ENCODE data around the gene PHF20. TPM values are rescaled to one million over a fixed set of nuclear protein-coding genes. Genes with fewer than 3 reads are reported as not detected.

PHF20 gene
- total and polyA plus RNA-seq, 2 of the 8 experiments (the other 6 are each of a cell fraction or from before 2014, with no cell fraction given): 25.6 to 70.1 TPM

DNA sequence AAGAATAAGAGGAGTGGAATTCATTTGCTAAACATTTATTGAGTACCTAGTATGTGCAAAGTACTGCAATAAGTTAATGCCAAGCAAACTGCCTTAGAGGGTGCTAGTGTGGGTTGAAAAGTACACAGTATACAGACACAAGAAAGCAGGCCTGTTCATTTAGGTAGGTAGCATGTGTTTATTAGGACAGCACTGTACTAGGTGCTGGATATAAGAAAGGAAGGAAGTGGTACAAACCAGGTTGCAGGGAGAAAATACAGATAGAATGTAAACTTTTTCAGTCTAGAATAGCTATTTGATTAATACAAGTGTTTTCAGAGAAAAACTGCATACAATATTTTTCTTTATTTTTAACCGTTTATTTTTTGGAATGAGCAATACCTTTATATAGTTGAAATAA, 68.1 kb downstream of the PHF20 start:
- no peak overlapping the region for H4K5ac ChIP-seq (ENCODE audit: insufficient read length, low read depth, low read length)
- no peak overlapping the region for H3K4me3 ChIP-seq (ENCODE audit: extremely low read depth in 1 of 4, insufficient read depth in 2 of 4, low read depth in 3 of 4, low read length in 4 of 4)
- no peak overlapping the region for H3K14ac ChIP-seq (ENCODE audit: insufficient read length)
- POLR2A ChIA-PET (ENCODE audit: partially characterized antibody): interaction anchor here (1.1 to 1.7 kb wide), 3 partner anchors 9 to 98 kb away, joined by 3 to 6 read pairs (median 4); partner anchors contain the start of gene RBM39
- H4K8ac ChIP-seq (ENCODE audit: extremely low read depth, insufficient read depth, low read length): no peak overlapping the region
- DNase-seq (ENCODE audit: low read depth in 1 of 2, low spot score in 2 of 2): no peak
- H3K36me3 ChIP-seq (ENCODE audit: control insufficient read depth in 2 of 4, insufficient read depth in 4 of 4, low read length in 3 of 4): peaks cover 0 to 21% (median 7%) of the 10 kb centered on the region in 4 experiments; a peak in 6 of 8 replicates
- no peaks in the 10 kb centered on the region for H4K20me1 ChIP-seq (replicated peaks in 1 of 2; ENCODE audit: control insufficient read depth in 1 of 2, insufficient read depth in 2 of 2, low read length in 2 of 2)
- H2BK120ac ChIP-seq (replicated peaks; ENCODE audit: low read depth, low read length): no peak overlapping the region
- H3K4me1 ChIP-seq (replicated peaks in 1 of 4; ENCODE audit: control insufficient read depth in 3 of 4, insufficient read depth in 4 of 4, low read length in 3 of 4): peaks cover 0 to 4% (median 0%) of the 10 kb centered on the region in 4 experiments; a peak in 1 of 7 replicates
- no peak overlapping the region for H2BK15ac ChIP-seq (ENCODE audit: low read length)
- no peak overlapping the region for H2AFZ ChIP-seq (ENCODE audit: low read length)
- H3K27ac ChIP-seq (ENCODE audit: low read depth, low read length): no peak overlapping the region
- H3K27me3 ChIP-seq (replicated peaks in 1 of 4; ENCODE audit: control insufficient read depth in 3 of 4, extremely low read depth in 1 of 4, insufficient read depth in 3 of 4, low read length in 3 of 4): no peaks in the 10 kb centered on the region
- CTCF ChIA-PET (ENCODE audit: partially characterized antibody): no interaction called here
- H3K9me3 ChIP-seq (ENCODE audit: insufficient read depth in 2 of 2, low read depth in 1 of 2, low read length in 1 of 2): no peaks in the 10 kb centered on the region; a peak in 1 of 4 replicates
- H2BK20ac ChIP-seq (ENCODE audit: low read length): no peak overlapping the region
- peaks cover 0 to 7% of the 10 kb centered on the region in 2 experiments; a peak in 2 of 4 replicates for H3K79me2 ChIP-seq (ENCODE audit: control insufficient read depth in 1 of 2, insufficient read depth in 2 of 2, low read length in 2 of 2)
- no peak overlapping the region for H2BK12ac ChIP-seq (ENCODE audit: low read depth, low read length)
- no peak overlapping the region for H3K23ac ChIP-seq (ENCODE audit: insufficient read length)
- FAIRE-seq: no peak
- no peak overlapping the region for H3K4me2 ChIP-seq (ENCODE audit: insufficient read depth in 1 of 2, low read depth in 2 of 2, low read length in 2 of 2)
- no peak overlapping the region for H3K9ac ChIP-seq (replicated peaks in 1 of 4; ENCODE audit: extremely low read depth in 1 of 4, low read depth in 3 of 4, low read length in 3 of 4)
- H2BK5ac ChIP-seq (ENCODE audit: low read depth, low read length): no peak overlapping the region
- peaks cover 1% of the 10 kb centered on the region; the same call in 1 of the 2 replicates for H3K23me2 ChIP-seq (ENCODE audit: low read depth, low read length)
- H3K18ac ChIP-seq (ENCODE audit: extremely low read depth, low read length): no peak overlapping the region
- 93% methylated on average over 1 of the region's 1 CpG; no CpG with 5 or more reads in 1 of the 2 experiments for WGBS, 2 experiments (ENCODE audit: extremely low coverage in 1 of 2, insufficient coverage in 1 of 2, insufficient read length in 1 of 2, insufficient replicate concordance in 2 of 2, low coverage in 1 of 2, low lambda C conversion rate in 2 of 2, missing lambda C conversion rate in 1 of 2)
- no peak for TF ChIP-seq SRF (IDR thresholded peaks at IDR 0.05; ENCODE audit: low read depth, low read length)
- no peak for TF ChIP-seq NRF1 (IDR thresholded peaks at IDR 0.05; ENCODE audit: low read depth, low read length)
- no peak for TF ChIP-seq JUN (IDR thresholded peaks at IDR 0.05; ENCODE audit: low read depth, low read length)
- H3K56ac ChIP-seq (replicated peaks; ENCODE audit: insufficient read length, low read depth, low read length): no peak overlapping the region
- H4K91ac ChIP-seq (replicated peaks; ENCODE audit: insufficient read length, low read length): no peak overlapping the region
- no peak overlapping the region for H2AK5ac ChIP-seq (ENCODE audit: low read depth, low read length)
- H3K79me1 ChIP-seq (ENCODE audit: low read depth, low read length): no peaks in the 10 kb centered on the region
- H3K4ac ChIP-seq (replicated peaks; ENCODE audit: insufficient read length, low read depth, low read length): no peak overlapping the region
